Karpas-422 (cell line): ENCODE data around the gene ACVR1. TPM values are rescaled to one million over a fixed set of nuclear protein-coding genes. Genes with fewer than 3 reads are reported as not detected.
"Not testable (repeated sequence)": the region's sequence is repeated elsewhere in the genome, so short reads cannot be mapped to it uniquely, and the experiment has no call there.

Experiments used
- DNase-seq: peaks from one replicate; pipeline ENCODE4 v3.0.0-alpha.2; 2015
- H2AFZ ChIP-seq: fragments of 200-600 bp; sonication (generic); 2 replicates; pipeline ENCODE4 v1.6.1; 2014; ENCODE audit warnings: antibody characterized with exemption, low read length, mixed read lengths
- H3K27ac ChIP-seq: fragments of 200-600 bp; sonication (generic); 2 replicates; pipeline ENCODE4 v1.5.1; 2014; ENCODE audit warnings: mild to moderate bottlenecking, low read length, moderate library complexity
- H3K27me3 ChIP-seq: fragments of 200-600 bp; sonication (generic); 2 replicates; pipeline ENCODE4 v1.6.1; 2014; ENCODE audit warnings: low read length, mixed read lengths
- H3K36me3 ChIP-seq: fragments of 200-600 bp; sonication (generic); 2 replicates; pipeline ENCODE4 v1.6.1; 2014; ENCODE audit warnings: low read length, mixed read lengths; ENCODE audit not compliant: insufficient read depth
- H3K4me1 ChIP-seq: fragments of 200-600 bp; sonication (generic); 2 replicates; pipeline ENCODE4 v1.6.1; 2014; ENCODE audit warnings: mild to moderate bottlenecking, low read length, mixed read lengths
- H3K4me2 ChIP-seq: fragments of 200-600 bp; sonication (generic); 2 replicates; pipeline ENCODE4 v1.6.1; 2014; ENCODE audit warnings: low read length, low read depth, mild to moderate bottlenecking; ENCODE audit not compliant: poor library complexity, severe bottlenecking
- H3K4me3 ChIP-seq: fragments of 200-600 bp; sonication (generic); 2 replicates; pipeline ENCODE4 v1.5.1; 2014; ENCODE audit warnings: mild to moderate bottlenecking, antibody characterized with exemption, low read length, mixed read lengths
- H3K79me2 ChIP-seq: fragments of 200-600 bp; sonication (generic); 2 replicates; pipeline ENCODE4 v1.6.1; 2014; ENCODE audit warnings: mild to moderate bottlenecking, low read length, mixed read lengths
- H3K9ac ChIP-seq: fragments of 200-600 bp; sonication (generic); 2 replicates; pipeline ENCODE4 v1.6.0; 2014; ENCODE audit warnings: low read length
- H3K9me2 ChIP-seq: fragments of 200-600 bp; sonication (generic), shearing (Covaris generic); replicated peaks from 2 replicates; pipeline ENCODE4 v1.6.0; 2014; ENCODE audit warnings: mild to moderate bottlenecking, low read length, moderate library complexity; ENCODE audit not compliant: insufficient read depth
- H3K9me3 ChIP-seq: fragments of 300-700, 200-600 bp; sonication (generic); 2 replicates; pipeline ENCODE4 v1.6.1; 2014; ENCODE audit warnings: low read length, mixed read lengths
- H4K20me1 ChIP-seq: fragments of 200-600 bp; sonication (generic); 2 replicates; pipeline ENCODE4 v1.6.1; 2014; ENCODE audit warnings: mild to moderate bottlenecking, antibody characterized with exemption, low read length, low read depth; ENCODE audit not compliant: insufficient read depth
- total RNA-seq: library from RNA; depleted of rRNA; stranded (reverse); fragments of >200 nt; shearing (Covaris generic); gene quantifications from 2 replicates; pipeline ENCODE4 v1.2.3, GENCODE V29; 2014; ENCODE audit warnings: low replicate concordance

ACVR1 gene
- total RNA-seq, 1 experiment from 2014 or later, result 0.07 TPM

DNA sequence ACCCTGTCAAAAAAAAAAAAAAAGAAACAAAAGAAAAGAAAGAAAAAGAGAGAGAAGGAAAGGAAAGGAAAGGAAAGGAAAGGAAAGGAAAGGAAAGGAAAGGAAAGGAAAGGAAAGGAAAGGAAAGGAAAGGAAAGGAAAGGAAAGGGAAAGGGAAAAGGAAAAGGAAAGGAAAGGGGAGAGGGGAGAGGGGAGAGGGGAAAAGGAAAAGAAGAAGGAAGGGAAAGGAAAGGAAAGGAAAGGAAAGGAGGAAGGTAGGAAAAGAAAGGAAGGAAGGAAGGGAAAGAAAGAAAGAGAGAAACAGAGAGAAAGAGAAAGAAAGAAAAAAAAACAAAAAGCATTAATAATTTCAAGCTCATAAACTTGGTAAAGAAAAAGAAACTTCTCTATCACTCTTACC lies 49.5 kb downstream of the ACVR1 start:
- H2AFZ ChIP-seq, H3K4me1 ChIP-seq, H3K27ac ChIP-seq, H4K20me1 ChIP-seq, DNase-seq, H3K79me2 ChIP-seq, H3K36me3 ChIP-seq, H3K4me3 ChIP-seq, H3K27me3 ChIP-seq, H3K4me2 ChIP-seq, H3K9ac ChIP-seq, H3K9me2 ChIP-seq, H3K9me3 ChIP-seq: not testable (repeated sequence)

DNA sequence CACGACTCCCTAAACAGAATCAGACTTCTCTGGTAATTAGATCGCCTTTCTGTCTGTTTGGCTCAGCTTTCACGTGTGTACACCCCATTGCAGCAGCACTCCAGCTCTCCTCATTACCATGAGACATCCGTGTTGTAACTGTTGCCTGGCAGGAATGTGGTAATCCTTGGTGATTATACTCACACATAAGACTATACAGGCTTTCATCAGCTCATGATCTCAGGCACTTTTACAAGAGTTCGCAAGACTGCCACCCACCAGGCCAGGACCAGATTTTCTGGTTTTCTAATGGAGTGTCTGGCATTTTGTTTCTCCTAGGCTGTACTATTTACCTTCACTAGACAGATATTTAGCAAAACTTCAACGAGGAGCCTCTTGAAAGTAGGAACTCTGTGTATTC lies 50.2 kb downstream of the ACVR1 start:
- no peak overlapping the region for H3K27ac ChIP-seq
- H2AFZ ChIP-seq, result no peak overlapping the region
- H4K20me1 ChIP-seq, result no peaks in the 10 kb centered on the region
- no peak overlapping the region for H3K4me3 ChIP-seq
- H3K27me3 ChIP-seq, result no peaks in the 10 kb centered on the region
- no peaks in the 10 kb centered on the region for H3K4me1 ChIP-seq
- H3K9ac ChIP-seq, result no peak overlapping the region
- no peaks in the 10 kb centered on the region for H3K9me3 ChIP-seq
- H3K9me2 ChIP-seq, result no peaks in the 10 kb centered on the region
- H3K4me2 ChIP-seq, result no peak overlapping the region
- no peaks in the 10 kb centered on the region for H3K79me2 ChIP-seq
- DNase-seq, result no peak
- H3K36me3 ChIP-seq, result no peaks in the 10 kb centered on the region

GRCh38 chr2:157822993-157823392 lies 53.1 kb downstream of the ACVR1 start:
- H4K20me1 ChIP-seq, result no peaks in the 10 kb centered on the region
- H3K4me1 ChIP-seq, result no peaks in the 10 kb centered on the region
- no peaks in the 10 kb centered on the region for H3K79me2 ChIP-seq
- no peak overlapping the region for H3K27ac ChIP-seq
- H2AFZ ChIP-seq, result no peak overlapping the region
- H3K36me3 ChIP-seq, result no peaks in the 10 kb centered on the region
- no peaks in the 10 kb centered on the region for H3K9me3 ChIP-seq
- no peak overlapping the region for H3K4me3 ChIP-seq
- DNase-seq, result no peak
- no peak overlapping the region for H3K4me2 ChIP-seq
- H3K27me3 ChIP-seq, result no peaks in the 10 kb centered on the region
- no peaks in the 10 kb centered on the region for H3K9me2 ChIP-seq
- no peak overlapping the region for H3K9ac ChIP-seq

- Histone ChIP-seq H3K9ac (no peak overlapping the region), H3K36me3 (no peaks in the 10 kb centered on the region), H3K79me2 (no peaks in the 10 kb centered on the region), H3K27me3 (no peaks in the 10 kb centered on the region), H4K20me1 (no peaks in the 10 kb centered on the region), H3K4me3 (no peak overlapping the region), H3K4me2 (no peak overlapping the region), H2AFZ (no peak overlapping the region), H3K27ac (no peak overlapping the region), H3K4me1 (no peaks in the 10 kb centered on the region), H3K9me3 (no peaks in the 10 kb centered on the region), H3K9me2 (no peaks in the 10 kb centered on the region)
- no peak for DNase-seq
These were observed 53.6 kb downstream of the ACVR1 start for GRCh38 chr2:157822533-157822932.

DNA sequence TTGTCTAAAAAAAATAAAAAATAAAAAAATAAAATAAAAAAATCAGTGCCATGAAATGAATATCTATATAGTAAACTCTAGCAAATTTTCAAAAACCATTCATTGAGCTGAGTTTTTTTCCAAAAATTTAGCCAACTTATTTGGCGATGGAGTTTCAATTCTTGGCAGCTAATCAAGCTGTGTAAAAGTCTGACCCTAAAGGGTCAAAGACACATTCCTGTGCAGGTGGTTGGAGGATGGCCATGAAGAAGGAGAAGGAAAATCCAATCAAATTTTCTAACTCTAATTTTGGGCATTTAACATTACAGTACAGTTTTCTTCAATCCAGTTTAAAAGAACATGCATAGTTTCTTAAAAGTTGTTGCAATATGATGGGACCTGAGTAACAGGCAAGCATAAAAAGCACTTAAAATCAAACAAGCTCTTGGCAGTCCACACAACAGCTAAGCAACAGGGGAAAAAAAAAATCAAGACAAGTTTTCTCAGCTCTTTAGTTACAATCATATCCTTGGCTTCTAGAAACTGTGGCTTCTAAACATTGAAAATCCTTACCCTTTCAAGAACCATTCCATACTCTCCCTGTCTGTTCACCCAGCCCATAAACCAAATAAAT lies 54.5 kb downstream of the ACVR1 start:
- Histone ChIP-seq H3K4me3 (no peak overlapping the region), H2AFZ (no peak overlapping the region), H3K9me2 (no peaks in the 10 kb centered on the region), H3K27ac (no peak overlapping the region), H3K9ac (no peak overlapping the region), H3K9me3 (no peaks in the 10 kb centered on the region), H3K4me1 (no peaks in the 10 kb centered on the region), H3K4me2 (no peak overlapping the region), H3K36me3 (no peaks in the 10 kb centered on the region), H3K79me2 (no peaks in the 10 kb centered on the region), H3K27me3 (no peaks in the 10 kb centered on the region), H4K20me1 (no peaks in the 10 kb centered on the region)
- DNase-seq, result no peak

GRCh38 chr2:157820193-157820592 lies 55.9 kb downstream of the ACVR1 start:
- no peak for DNase-seq
- no peaks in the 10 kb centered on the region for H3K9me2 ChIP-seq

GRCh38 chr2:157819761-157820160 lies 56.4 kb downstream of the ACVR1 start:
- Histone ChIP-seq H2AFZ (no peak overlapping the region), H3K27ac (no peak overlapping the region), H3K4me3 (no peak overlapping the region), H3K79me2 (no peaks in the 10 kb centered on the region), H3K9ac (no peak overlapping the region), H3K4me1 (no peaks in the 10 kb centered on the region), H3K27me3 (no peaks in the 10 kb centered on the region), H3K9me3 (no peaks in the 10 kb centered on the region), H3K4me2 (no peak overlapping the region), H4K20me1 (no peaks in the 10 kb centered on the region), H3K9me2 (no peaks in the 10 kb centered on the region), H3K36me3 (no peaks in the 10 kb centered on the region)
- DNase-seq, result no peak

More at GRCh38 chr2:157820193-157820592, 55.9 kb downstream of the ACVR1 start:
- Histone ChIP-seq H3K4me3 (no peak overlapping the region), H4K20me1 (no peaks in the 10 kb centered on the region), H3K4me1 (no peaks in the 10 kb centered on the region), H3K27me3 (no peaks in the 10 kb centered on the region), H3K36me3 (no peaks in the 10 kb centered on the region), H3K9ac (no peak overlapping the region), H3K27ac (no peak overlapping the region), H3K4me2 (no peak overlapping the region), H3K79me2 (no peaks in the 10 kb centered on the region), H2AFZ (no peak overlapping the region), H3K9me3 (no peaks in the 10 kb centered on the region)

GRCh38 chr2:157818227-157818626 lies 57.9 kb downstream of the ACVR1 start:
- Histone ChIP-seq H3K4me2 (no peak overlapping the region), H3K9me3 (no peaks in the 10 kb centered on the region), H3K4me3 (no peak overlapping the region), H3K27me3 (no peaks in the 10 kb centered on the region), H3K36me3 (no peaks in the 10 kb centered on the region), H2AFZ (no peak overlapping the region), H3K9ac (no peak overlapping the region), H4K20me1 (no peaks in the 10 kb centered on the region), H3K4me1 (no peaks in the 10 kb centered on the region), H3K27ac (no peak overlapping the region), H3K9me2 (no peaks in the 10 kb centered on the region), H3K79me2 (no peaks in the 10 kb centered on the region)
- no peak for DNase-seq

GRCh38 chr2:157815421-157815820 lies 60.7 kb downstream of the ACVR1 start:
- Histone ChIP-seq H3K4me3 (no peak overlapping the region), H3K27me3 (no peaks in the 10 kb centered on the region), H3K4me2 (no peak overlapping the region)

More at GRCh38 chr2:157815421-157815820, 60.7 kb downstream of the ACVR1 start:
- no peak overlapping the region for H2AFZ ChIP-seq
- no peaks in the 10 kb centered on the region for H4K20me1 ChIP-seq
- H3K9me2 ChIP-seq, result no peaks in the 10 kb centered on the region
- H3K36me3 ChIP-seq, result no peaks in the 10 kb centered on the region
- H3K9ac ChIP-seq, result no peak overlapping the region
- no peak for DNase-seq
- H3K9me3 ChIP-seq, result no peaks in the 10 kb centered on the region
- no peaks in the 10 kb centered on the region for H3K4me1 ChIP-seq
- H3K27ac ChIP-seq, result no peak overlapping the region
- H3K79me2 ChIP-seq, result no peaks in the 10 kb centered on the region
